ENCODE results near the gene MRTFA.
"Not testable (repeated sequence)": the region's sequence is repeated elsewhere in the genome, so short reads cannot be mapped to it uniquely, and the experiment has no call there.

MRTFA gene

DNA sequence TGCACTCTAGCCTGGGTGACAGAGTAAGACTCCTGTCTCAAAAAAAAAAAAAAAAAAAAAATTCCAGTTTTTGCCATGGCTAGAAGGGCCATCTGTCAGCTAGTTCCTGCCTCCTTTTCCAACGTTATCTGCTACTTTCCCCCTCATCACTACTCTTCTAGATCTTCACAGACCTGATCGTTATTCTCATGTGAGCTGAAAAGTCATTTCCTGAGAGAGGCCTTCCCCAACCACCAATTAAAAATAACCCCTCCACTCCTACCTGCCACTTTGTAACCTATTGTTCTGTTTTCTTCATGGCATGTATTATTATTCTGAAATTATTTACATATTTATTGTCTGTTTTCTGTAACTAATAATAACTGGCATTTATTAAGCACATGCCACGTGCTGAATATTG lies 241.9 kb downstream of the MRTFA start:
- no peak for DNase-seq (ENCODE audit: low read depth in 2 of 2)

DNA sequence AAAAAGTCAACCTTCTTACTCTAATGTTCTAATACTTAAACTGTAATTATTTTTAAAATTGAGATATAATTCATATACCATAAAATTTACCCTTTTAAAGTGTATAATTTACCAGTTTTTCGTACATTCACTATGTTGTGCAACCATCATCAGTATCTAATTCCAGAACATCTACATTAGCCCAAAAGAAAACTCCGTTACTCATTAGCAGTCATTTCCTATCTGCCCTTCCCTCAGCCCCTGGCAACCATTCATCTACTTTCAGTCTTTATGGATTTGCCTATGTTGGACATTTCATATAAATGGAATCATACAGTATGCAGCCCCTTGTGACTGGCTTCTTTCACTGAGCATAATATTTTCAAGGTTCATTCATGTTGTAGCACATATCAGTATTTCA lies 243.9 kb downstream of the MRTFA start:
- DNase-seq (ENCODE audit: low read depth in 2 of 2): no peak

DNA sequence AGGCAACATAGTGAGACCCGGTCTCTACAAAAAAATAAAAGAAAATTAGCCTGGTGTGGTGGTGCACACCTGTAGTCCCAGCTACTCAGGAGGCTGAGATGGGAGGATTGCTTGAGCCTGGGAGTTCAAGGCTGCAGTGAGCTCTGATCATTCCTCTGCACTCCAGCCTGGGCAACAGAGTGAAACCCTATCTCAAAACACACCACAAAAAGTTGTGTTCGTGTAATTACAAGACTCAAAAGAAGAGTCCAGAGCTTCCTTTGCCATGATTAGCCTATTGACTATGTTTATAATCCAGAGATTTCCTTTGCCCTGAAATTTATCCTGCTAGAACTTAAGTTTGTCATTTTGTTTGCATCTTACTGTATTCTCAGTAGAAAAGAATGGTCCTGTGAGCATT lies 245.1 kb downstream of the MRTFA start:
- DNase-seq (ENCODE audit: low read depth in 2 of 2): no peak

- no peak for DNase-seq (ENCODE audit: low read depth in 2 of 2)
Measured at GRCh38 chr22:40388231-40388630, 248.3 kb downstream of the MRTFA start.

DNA sequence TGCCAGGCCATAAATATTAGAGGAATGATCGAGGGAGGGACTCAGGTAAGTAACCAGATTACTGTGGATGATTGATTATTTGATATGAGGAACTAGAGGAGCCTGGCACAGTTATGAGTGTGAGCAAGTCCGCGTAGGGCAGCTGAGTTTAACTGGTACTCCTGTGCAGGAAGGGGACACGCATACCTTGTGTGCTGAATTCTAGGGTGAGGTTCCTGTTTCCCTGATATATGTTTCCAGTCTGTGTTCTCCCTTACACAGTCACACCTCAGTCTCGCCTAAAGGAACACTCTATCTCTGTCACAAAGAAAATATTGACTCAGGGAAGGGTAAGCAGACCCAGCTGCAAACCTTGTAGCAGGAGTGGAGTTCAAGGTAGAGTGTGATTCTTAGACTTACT lies 248.8 kb downstream of the MRTFA start:
- DNase-seq (ENCODE audit: low read depth in 2 of 2): no peak

- no peak for DNase-seq (ENCODE audit: low read depth in 2 of 2)
Measured at GRCh38 chr22:40385036-40385782, 251.3 kb downstream of the MRTFA start.

DNA sequence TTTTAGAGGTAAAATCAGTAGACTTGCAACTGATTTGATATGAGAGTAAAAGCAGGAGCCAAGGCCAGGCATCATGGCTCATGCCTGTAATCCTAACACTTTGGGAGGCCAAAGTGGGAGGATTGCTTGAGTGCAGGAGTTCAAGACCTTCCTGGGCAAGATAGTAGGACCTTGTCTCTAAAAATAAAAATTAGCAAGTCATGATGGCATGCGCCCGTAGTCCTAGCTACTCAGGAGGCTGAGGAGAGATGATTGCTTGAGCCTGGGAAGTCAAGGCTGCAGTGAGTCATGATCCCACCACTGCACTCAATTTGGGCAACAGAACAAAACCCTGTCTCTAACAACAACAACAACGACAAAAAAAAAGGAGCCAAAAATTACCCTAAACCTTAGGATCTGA lies 252.6 kb downstream of the MRTFA start:
- no peak for DNase-seq (ENCODE audit: low read depth in 2 of 2)

DNA sequence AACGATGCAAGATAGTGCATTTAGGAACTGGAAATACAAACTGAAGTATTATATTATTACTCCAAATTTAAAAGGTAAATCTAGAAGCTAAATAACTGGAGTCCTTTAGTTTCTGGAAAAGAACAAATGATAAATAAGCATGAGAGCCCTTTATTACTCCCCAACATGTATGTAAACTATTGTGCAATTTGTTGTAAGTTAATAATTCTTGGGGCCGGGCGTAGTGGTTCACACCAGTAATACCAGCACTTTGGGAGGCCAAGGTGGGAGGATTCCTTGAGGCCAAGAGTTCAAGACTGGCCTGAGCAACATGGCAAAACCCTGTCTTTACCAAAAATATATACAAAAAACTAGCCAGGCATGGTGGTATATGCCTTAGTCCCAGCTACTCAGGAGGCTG lies 255.1 kb downstream of the MRTFA start:
- no peak for DNase-seq (ENCODE audit: low read depth in 2 of 2)

DNA sequence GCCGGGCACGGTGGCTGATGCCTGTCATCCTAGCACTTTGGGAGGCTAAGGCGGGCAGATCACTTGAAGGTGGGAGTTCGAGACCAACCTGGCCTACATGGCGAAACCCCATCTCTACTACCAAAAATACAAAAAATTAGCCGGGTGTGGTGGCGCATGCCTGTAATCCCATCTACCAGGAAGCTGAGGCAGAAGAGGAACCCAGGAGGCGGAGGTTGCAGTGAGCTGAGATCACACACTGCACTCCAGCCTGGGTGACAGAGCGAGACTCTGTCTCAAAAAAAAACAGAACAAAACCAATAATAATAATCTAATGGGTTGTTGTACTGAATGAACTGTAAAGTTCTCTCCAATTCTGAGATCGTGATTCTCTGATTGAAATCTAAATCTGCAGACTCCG lies 258.1 kb downstream of the MRTFA start:
- DNase-seq (ENCODE audit: low read depth in 2 of 2): not testable (repeated sequence)

GRCh38 chr22:40377931-40378330 lies 258.6 kb downstream of the MRTFA start:
- no peak for DNase-seq (ENCODE audit: low read depth in 2 of 2)

DNA sequence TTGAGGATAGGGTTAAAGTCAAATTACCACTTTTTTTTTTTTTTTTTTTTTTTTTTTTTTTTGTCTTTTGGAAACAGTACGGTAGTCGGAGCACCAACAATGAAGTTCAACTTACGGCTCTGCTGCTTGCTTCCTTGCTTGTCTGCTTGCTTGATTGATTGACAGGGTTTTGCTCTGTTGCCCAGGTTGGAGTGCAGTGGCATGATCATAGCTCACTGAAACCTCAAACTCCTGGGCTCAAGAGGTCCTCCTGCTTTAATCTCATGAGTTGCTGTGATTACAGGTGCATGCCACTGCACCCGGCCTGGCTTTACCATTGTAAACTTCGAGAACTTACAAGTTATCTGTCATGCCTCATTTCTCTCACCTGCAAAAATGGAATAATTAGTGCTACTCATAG lies 260.4 kb downstream of the MRTFA start:
- no peak for DNase-seq (ENCODE audit: low read depth in 2 of 2)

DNA sequence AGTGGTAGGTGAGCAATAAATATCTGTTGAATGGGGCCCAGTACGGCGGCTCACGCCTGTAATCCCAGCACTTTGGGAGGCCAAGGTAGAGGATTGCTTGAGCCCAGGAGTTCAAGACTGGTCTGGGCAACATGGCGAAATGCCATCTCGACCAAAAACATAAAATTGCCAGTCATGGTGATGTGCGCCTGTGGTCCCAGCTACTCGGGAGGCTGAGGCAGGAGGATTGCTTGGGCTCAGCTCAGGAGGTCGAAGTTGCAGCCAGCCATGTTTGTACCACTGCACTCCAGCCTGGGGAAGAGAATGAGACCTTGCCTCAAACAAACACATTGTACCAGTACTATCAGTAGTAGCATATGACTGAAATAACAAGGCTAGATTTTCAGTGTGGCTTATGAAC lies 262.0 kb downstream of the MRTFA start:
- DNase-seq (ENCODE audit: low read depth in 2 of 2): no peak

DNA sequence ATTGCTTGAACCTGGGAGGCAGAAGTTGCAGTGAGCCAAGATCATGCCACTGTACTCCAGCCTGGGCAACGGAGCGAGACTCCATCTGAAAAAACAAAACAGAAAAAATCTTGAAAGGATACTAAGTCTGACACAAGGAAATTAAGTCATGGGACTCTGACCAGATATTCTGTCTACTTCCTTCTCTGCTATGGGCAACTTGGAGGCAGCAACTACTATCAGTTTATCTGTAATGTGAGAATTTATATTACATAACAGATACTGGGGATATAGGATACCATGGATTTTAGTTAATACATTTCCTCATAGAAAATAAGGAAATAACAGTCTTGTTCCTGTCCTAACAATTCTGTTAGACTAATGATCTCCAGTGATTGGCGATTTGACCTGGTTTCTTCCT lies 267.7 kb downstream of the MRTFA start:
- DNase-seq (ENCODE audit: low read depth in 2 of 2): no peak

DNA sequence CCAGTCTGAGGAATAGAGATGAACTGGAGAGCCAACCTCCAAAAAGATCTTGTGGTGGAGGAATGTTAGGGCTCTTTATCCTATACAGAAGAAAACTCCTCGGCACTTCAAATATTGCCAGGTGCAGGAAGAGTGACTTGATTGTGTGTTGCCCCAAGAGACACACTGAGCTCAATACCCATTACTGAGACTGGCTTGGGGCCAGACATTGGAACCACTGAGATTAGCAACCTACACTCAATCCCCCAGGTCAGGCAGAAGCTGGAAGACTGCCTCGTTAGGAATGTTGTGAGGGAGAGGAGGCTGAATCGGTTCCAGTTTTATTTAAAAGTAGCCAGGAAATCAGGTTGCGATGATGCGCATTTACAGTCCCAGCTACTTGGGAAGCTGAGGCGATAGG lies 268.5 kb downstream of the MRTFA start:
- DNase-seq (ENCODE audit: low read depth in 2 of 2): no peak

GRCh38 chr22:40367342-40367741 lies 269.2 kb downstream of the MRTFA start:
- DNase-seq (ENCODE audit: low read depth in 2 of 2): no peak

GRCh38 chr22:40366068-40366467 lies 270.5 kb downstream of the MRTFA start:
- no peak for DNase-seq (ENCODE audit: low read depth in 2 of 2)

GRCh38 chr22:40364431-40364830 lies 272.1 kb downstream of the MRTFA start:
- DNase-seq (ENCODE audit: low read depth in 2 of 2): no peak

GRCh38 chr22:40363059-40363458 lies 273.5 kb downstream of the MRTFA start:
- DNase-seq (ENCODE audit: low read depth in 2 of 2): no peak

GRCh38 chr22:40361100-40361499 lies 275.4 kb downstream of the MRTFA start:
- no peak for DNase-seq (ENCODE audit: low read depth in 2 of 2)
